Subcutaneous adipose tissue (tissue), 4 donors: Measurements from ENCODE around the gene MTCL1. TPM values are rescaled to one million over a fixed set of nuclear protein-coding genes. Genes with fewer than 3 reads are reported as not detected.

Experiments used
- total RNA-seq, 4 donors: library from RNA; depleted of rRNA; stranded (reverse); fragments of >200 nt; gene quantifications; one replicate each; pipeline ENCODE4 v1.1.0, GENCODE V29; 2016
- TF ChIP-seq, protein P1 (sequence below): fragments of 450-650 bp; IDR thresholded peaks from one replicate; pipeline ENCODE4 v1.5.1; 2016; ENCODE audit warnings: low read depth, mild to moderate bottlenecking, control low read depth, antibody characterized with exemption, moderate library complexity

The MTCL1 gene
- total RNA-seq, 4 donors from 2014 or later = 1.5 to 5.9 (median 2.7) TPM

DNA sequence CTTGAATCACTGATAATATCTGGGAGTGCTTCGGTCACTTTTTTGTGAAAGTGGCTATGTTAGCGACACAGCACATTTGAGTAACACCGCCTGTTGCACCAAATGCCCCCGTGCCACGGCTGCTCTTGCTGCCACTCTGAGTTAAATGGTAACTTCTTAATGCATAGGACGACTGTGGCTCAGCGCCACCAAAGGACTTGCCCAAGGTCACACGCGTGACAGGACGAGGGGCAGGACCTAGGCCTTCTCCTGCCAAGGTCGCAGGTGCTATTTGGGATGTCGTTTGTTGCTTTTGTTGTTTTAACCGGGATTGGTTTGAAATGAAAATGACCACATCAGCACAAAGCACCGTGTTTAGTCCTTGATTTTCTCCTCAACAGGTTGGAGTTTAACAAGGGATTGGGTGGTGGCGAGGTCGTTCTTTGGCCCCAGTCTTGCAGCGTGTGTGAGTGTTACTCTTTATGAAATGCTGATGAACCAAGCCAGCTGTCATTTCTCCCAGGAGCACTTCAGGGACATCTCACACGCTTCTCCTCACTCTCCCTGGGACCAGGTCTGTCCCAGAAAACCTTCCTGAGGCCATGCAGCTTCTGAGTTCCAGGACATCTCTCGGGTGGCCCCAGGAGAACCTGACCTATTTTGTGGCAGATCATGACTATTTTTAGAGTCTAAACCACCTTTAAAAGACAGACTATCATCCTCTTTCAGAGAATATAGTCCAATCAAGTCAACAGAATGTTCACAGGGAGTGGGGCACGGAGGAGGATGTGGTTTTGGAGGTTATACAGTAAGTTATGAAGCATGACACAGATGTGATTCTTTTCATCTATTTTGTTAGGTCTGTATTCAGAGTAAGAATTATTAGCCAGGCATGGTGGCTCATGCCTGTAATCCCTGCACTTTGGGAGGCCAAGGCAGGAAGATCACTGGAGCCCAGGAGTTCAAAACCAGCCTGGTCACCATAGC, 49.9 kb downstream of the MTCL1 start:
- TF ChIP-seq, protein P1, sequence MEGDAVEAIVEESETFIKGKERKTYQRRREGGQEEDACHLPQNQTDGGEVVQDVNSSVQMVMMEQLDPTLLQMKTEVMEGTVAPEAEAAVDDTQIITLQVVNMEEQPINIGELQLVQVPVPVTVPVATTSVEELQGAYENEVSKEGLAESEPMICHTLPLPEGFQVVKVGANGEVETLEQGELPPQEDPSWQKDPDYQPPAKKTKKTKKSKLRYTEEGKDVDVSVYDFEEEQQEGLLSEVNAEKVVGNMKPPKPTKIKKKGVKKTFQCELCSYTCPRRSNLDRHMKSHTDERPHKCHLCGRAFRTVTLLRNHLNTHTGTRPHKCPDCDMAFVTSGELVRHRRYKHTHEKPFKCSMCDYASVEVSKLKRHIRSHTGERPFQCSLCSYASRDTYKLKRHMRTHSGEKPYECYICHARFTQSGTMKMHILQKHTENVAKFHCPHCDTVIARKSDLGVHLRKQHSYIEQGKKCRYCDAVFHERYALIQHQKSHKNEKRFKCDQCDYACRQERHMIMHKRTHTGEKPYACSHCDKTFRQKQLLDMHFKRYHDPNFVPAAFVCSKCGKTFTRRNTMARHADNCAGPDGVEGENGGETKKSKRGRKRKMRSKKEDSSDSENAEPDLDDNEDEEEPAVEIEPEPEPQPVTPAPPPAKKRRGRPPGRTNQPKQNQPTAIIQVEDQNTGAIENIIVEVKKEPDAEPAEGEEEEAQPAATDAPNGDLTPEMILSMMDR = no peak

DNA sequence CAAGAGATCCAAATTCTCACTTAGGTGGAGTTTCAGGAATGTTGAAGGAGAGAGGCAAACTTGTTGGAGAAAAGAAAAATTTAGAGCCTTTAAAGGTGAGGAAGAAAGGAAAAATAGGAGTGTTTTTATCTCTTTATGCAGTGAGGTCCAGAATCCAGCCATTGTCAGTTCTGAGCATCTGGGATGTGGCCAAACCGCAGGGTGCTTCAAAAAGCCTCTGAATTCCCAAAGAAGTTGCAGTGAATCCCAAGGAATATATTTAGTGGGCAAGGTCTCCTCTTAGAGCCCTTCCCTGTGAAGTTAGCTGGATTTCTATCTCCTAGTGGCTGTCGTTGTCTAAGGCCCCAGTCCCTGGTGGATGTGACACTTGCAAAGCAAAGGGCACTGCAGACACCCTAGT, 51.2 kb downstream of the MTCL1 start:
- TF ChIP-seq, protein P1 = no peak

DNA sequence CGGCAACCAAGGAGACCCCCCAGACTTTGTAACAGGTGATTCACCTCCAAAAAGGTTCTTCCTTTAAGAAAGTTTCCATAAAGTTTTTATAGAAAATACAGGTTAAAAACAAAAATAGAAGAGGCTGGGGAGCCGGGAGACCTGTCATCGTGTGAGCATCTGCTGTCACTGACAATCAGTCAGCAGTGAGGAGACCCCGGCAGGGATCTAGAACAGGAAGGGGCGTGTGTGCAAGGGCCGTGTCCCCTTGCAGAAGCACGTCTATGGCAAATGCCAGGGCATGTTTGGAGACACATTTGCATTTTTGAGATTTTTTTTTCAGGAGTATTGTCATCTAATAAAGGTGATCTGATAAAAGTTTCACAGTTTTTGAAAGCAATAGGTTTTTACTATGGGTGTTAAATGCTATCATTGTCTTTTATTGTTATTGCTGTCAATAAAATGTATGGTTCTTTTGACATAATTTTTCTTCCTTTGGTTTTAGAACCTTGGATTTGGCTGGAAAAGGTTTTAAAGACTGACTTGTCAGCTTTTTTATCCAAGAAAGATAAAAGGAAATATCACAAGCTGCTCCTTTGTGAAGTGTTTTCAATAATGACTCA, 52.1 kb downstream of the MTCL1 start:
- TF ChIP-seq, protein P1 = no peak

DNA sequence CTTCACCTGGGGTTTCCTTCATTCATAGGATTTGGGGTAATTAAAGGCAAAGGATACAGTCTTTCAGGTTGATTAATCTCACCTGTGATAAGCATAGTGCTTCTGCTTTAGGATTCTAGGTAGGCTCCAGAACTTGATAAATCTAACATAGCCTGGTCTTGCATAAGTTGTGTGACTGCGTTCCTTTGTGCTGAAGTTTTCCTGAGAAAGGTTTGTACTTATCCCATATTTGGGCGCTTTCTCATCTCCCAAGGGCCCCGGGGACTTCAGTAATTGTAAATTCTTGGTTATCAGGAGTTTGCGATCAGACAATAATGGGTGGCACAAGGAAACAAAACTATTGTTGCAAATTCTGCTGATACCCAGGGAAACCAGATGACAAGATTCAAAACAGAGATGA, 53.1 kb downstream of the MTCL1 start:
- TF ChIP-seq, protein P1 = no peak

DNA sequence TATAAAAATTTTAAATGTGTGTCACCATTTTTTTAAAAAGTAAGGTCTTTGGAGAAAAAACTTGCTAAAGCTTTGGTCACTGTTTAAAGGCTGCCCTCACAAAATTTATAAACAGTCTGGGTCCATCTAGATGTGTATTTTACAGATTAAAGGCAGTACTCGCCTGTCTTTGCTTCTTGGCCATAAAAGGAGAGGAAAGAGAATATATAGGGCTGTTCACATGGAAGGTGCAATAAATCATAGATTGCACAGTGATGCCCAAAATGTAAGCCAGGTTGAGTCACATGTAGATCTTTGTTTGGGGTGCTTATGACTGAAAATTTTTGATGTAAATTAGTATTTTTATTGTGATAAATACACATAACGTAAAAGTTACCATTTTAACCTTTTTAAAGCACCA, 55.6 kb downstream of the MTCL1 start:
- TF ChIP-seq, protein P1 = no peak

DNA sequence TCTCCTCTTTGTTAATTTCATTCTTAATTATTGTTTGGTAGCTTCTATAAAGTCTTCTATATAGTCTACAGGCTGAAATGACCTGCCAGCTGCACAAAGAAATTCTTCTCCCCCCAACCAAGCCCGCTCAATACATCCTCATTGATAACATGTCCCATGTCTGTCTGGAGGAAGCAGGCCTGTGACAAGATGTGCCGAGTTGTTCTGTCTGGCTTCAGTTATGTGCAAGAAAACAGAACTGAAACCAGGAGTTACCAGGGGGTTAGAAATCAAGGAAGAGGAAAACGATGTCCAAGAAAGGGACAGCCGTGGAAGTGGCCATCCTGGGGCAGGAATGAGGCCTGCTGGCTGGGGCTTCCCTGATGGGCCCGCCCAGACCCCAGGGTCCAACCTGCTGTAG, 57.6 kb downstream of the MTCL1 start:
- TF ChIP-seq, protein P1 = no peak

DNA sequence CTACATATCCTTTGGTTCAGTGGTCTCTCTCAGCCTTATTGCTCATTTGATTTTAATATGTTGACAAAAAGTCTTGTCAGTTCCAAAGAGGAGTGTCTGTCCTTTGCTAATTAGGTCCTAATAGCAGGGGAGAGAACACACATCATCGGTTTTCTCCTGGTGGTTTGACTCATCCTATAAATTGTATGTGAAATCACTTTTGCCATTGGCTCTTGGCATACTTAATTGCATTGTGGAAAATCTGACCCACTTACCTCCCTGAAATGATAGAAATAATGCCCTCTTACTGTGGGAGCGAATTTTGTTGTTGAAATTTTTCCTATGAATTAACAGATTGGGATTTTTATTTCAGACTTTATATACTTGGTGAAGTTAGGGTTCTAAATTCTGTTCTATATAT, 58.3 kb downstream of the MTCL1 start:
- TF ChIP-seq, protein P1 = no peak
